Body of pancreas (tissue), 4 donors: ENCODE measurements around the gene TEX101. TPM values are rescaled to one million over a fixed set of nuclear protein-coding genes. Genes with fewer than 3 reads are reported as not detected.
A peak's percentile ranks its signal among the peaks of the same experiment; 100 is the strongest.

Source experiments
- ATAC-seq: fragments of 150-250 bp; one replicate; pipeline ENCODE4 v1.9.1; 2016
- DNase-seq, 4 donors: peaks; one replicate each; pipeline ENCODE4 v3.0.0-alpha.2; 2019
- H3K27ac ChIP-seq, 4 donors: fragments of 200-600 bp; sonication (generic); 1 replicate in 3 of 4; 2 replicates in 1 of 4; pipeline versions ENCODE4 v1.5.1 to v1.6.1; 2016 to 2019; ENCODE audit warnings: mild to moderate bottlenecking in 1 of 4, mixed read lengths in 1 of 4, moderate library complexity in 1 of 4
- H3K27me3 ChIP-seq, 2 donors: fragments of 200-600 bp; sonication (generic); one replicate each; pipeline ENCODE4 v1.6.0; 2016; ENCODE audit warnings: mild to moderate bottlenecking in 1 of 2
- H3K36me3 ChIP-seq, 2 donors: fragments of 200-600 bp; sonication (generic); replicated peaks in 1 of 2; 2 replicates each; pipeline ENCODE4 v1.5.1; 2016; ENCODE audit warnings: low read depth in 2 of 2; ENCODE audit not compliant: insufficient read depth in 1 of 2
- H3K4me1 ChIP-seq: fragments of 200-600 bp; sonication (generic); one replicate; pipeline ENCODE4 v1.6.0; 2016
- H3K4me3 ChIP-seq, 2 donors: fragments of 200-600 bp; sonication (generic); 1 replicate in 1 of 2; 2 replicates in 1 of 2; pipeline ENCODE4 v1.5.1; 2016 to 2019
- H3K9me3 ChIP-seq, 3 donors: fragments of 200-600 bp; sonication (generic); 1 replicate in 2 of 3; 2 replicates in 1 of 3; pipeline ENCODE4 v1.5.1; 2016
- POLR2A ChIP-seq, 3 donors: fragments of 450-650 bp; IDR thresholded peaks; one replicate each; pipeline ENCODE4 v1.6.1; 2016; ENCODE audit warnings: antibody characterized with exemption in 3 of 3, mild to moderate bottlenecking in 2 of 3
- WGBS, 2 donors: methylation state at CpG; one replicate each; pipeline ENCODE4 v1.1.5; 2017; 5-methylcytosine and 5-hydroxymethylcytosine counted together
- intact Hi-C: fragments of 100-400 bp; cut with DNase I; formaldehyde crosslinking; loops from one replicate; pipeline ENCODE4 v1.15.1; 2023
- total RNA-seq, 2 donors: library from RNA; depleted of rRNA; stranded (reverse); fragments of >200 nt; gene quantifications; one replicate each; pipeline ENCODE4 v1.1.0, GENCODE V29; 2016
- TF ChIP-seq, protein P1 (sequence below), 7 experiments: fragments of 450-650 bp in 4 of 7; fragments of 200-600 bp in 3 of 7; sonication (generic) in 3 of 7; IDR thresholded peaks; one replicate each; pipeline ENCODE4 v1.5.1; 2016 to 2019; ENCODE audit warnings: antibody characterized with exemption in 7 of 7

TEX101 gene
- total RNA-seq, 2 donors from 2014 or later: not detected

DNA sequence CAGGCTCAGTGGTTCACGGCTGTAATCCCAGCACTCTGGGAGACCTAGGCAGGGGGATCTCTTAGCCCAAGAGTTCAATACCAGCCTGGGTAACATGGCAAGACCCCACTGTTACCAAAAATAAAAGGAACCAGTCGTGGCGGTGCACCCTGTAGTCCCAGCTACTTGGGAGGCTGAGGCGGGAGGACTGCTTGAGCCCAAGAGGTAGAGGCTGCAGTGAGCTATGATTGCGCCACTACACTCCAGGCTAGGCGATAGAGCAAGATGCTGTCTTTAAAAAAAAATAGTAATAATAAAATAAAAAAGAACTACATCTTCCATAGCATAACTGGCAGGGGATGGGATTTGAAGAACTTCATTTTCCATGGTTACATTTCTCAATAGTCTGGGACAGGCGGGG lies 47.7 kb downstream of the TEX101 start:
- no peak overlapping the region for H3K4me3 ChIP-seq
- TF ChIP-seq, protein P1, sequence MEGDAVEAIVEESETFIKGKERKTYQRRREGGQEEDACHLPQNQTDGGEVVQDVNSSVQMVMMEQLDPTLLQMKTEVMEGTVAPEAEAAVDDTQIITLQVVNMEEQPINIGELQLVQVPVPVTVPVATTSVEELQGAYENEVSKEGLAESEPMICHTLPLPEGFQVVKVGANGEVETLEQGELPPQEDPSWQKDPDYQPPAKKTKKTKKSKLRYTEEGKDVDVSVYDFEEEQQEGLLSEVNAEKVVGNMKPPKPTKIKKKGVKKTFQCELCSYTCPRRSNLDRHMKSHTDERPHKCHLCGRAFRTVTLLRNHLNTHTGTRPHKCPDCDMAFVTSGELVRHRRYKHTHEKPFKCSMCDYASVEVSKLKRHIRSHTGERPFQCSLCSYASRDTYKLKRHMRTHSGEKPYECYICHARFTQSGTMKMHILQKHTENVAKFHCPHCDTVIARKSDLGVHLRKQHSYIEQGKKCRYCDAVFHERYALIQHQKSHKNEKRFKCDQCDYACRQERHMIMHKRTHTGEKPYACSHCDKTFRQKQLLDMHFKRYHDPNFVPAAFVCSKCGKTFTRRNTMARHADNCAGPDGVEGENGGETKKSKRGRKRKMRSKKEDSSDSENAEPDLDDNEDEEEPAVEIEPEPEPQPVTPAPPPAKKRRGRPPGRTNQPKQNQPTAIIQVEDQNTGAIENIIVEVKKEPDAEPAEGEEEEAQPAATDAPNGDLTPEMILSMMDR (IDR thresholded peaks at IDR 0.05): no peak
- TF ChIP-seq POLR2A (IDR thresholded peaks at IDR 0.05): no peak
- ATAC-seq (no peak), DNase-seq (no peak)
- H3K27me3 ChIP-seq: peaks cover 0 to 7% of the 10 kb centered on the region in 2 donors
- WGBS, 2 donors: 92% methylated on average over 6 to 7 of the region's 7 CpGs
- intact Hi-C loops: no loop called here
- peak overlapping the region in 1 of 4 donors; percentile 83 for H3K27ac ChIP-seq
- no peaks in the 10 kb centered on the region for H3K9me3 ChIP-seq
- H3K36me3 ChIP-seq: no peaks in the 10 kb centered on the region
- H3K4me1 ChIP-seq: peaks cover 15% of the 10 kb centered on the region

DNA sequence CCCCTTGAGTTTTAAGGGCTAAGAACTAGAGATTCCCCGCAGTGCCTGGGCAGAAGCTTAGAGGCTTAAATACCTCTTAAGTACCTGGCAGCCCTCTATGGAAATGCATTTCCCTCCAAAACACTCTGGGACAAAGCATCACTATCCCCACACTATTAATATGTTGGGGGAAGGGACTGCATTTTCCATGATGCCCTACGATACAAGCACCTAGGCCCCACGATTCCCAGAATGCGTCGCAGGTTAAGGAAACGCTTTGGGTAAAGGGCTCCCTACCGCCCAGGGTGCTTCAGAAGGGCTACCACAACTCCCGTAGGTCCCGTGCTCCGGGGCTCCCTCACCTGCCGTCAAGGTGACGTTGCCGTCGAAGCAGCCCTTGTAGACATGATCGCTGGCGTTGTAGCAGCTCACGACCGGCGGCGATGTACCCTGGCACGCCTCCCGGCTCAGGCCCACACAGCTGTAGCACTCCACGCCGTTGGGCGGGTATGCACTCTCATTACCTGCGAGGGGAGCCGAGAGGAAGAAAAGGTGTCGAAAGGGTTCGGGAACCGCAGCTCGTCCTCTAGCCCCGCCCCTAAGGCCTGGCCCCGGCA lies 48.2 kb downstream of the TEX101 start:
- ATAC-seq (no peak), DNase-seq (no peak)
- Histone ChIP-seq H3K9me3 (no peaks in the 10 kb centered on the region), H3K27me3 (peaks cover 0 to 7% of the 10 kb centered on the region in 2 donors), H3K4me1 (peaks cover 15% of the 10 kb centered on the region), H3K4me3 (peak overlapping the region in 1 of 2 donors; percentile 39), H3K27ac (peak overlapping the region in 2 of 4 donors; percentile 60 to 83), H3K36me3 (no peaks in the 10 kb centered on the region)
- 6 to 37% methylated on average over 12 to 33 of the region's 33 CpGs for WGBS, 2 donors
- TF ChIP-seq, protein P1 (IDR thresholded peaks at IDR 0.05): no peak
- TF ChIP-seq POLR2A (IDR thresholded peaks at IDR 0.05): peak in 2 of 3 donors; percentile 7 to 55
- intact Hi-C loops: no loop called here

DNA sequence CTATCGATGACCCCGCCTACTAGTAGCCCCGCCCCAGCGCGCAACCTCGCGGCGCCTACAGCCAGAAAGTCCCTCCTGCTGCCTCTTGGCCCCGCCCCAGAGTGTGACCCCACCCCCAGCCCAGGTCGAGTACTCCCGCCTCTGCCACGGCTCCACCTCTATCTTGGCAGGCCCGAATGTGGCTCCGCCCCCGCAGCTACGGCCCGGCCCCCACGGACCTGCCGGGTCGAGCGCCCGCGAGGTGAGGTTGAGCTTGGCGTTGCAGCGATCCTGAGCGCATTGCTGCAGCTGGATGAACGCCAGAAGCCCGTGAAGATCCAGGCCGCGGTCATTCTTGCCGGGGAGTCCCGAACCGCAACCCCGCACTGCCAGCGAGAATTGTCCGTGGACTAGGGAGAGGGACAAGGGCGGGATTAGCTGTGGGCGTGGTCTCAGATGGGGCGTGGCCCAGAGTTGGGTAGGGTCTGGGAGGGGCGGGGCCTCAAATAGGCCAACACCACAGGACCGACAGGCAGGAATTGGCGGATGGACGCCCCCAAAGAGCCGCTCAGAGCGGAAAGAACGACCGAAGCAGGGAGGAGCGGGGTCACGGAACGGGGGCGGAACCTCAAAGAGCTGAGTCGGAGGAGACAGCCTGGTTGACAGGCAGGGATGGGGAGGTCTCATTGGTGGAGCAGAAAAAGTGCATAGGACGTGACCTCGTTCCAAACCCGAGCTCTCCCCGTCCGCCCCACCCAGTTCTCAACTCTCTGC lies 48.9 kb downstream of the TEX101 start:
- TF ChIP-seq, protein P1 (IDR thresholded peaks at IDR 0.05): no peak
- peak in 2 of 3 donors; percentile 15 to 22 for TF ChIP-seq POLR2A (IDR thresholded peaks at IDR 0.05)
- peaks cover 0 to 7% of the 10 kb centered on the region in 2 donors for H3K27me3 ChIP-seq
- no peaks in the 10 kb centered on the region for H3K36me3 ChIP-seq
- peaks cover 15% of the 10 kb centered on the region for H3K4me1 ChIP-seq
- peak overlapping the region; percentile 32 to 39 for H3K4me3 ChIP-seq
- ATAC-seq (peak; percentile 97), DNase-seq (peak; percentile 98 to 100 (median 98))
- no peaks in the 10 kb centered on the region for H3K9me3 ChIP-seq
- WGBS, 2 donors: 0% methylated on average over 19 to 57 of the region's 57 CpGs
- H3K27ac ChIP-seq: peak overlapping the region; percentile 32 to 83 (median 62)
- intact Hi-C loops: no loop called here

DNA sequence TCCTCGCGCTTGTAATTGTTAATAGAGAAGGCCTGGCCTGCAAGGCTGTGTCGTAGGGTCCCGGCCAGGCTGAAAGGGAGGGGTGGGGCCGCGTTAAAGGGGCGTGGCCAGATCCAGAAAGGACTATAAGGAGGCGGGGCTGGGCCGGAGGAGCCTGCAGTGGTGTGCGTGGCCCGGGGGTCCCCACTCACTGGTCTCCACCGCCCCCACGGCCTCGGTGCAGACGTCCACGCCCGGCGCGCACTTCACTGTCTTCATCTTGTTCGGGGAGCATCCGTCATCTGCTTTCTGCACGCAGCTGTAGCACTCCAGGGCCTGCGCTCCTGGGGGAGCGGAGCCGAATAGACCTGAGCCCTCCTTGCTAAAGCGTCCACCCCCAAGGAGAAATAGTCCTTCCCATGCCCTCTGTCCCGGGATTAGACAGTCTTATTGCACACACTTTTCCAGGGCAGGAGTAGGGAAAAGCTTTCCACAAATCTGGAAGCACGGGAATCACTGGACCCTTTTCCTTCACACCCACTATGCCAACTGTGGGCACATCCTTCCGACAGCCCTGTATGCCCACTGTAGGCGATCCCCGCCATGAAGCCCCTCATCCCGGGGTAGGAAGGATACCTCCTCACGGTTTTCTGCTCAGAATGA lies 49.6 kb downstream of the TEX101 start:
- TF ChIP-seq POLR2A (IDR thresholded peaks at IDR 0.05): no peak
- TF ChIP-seq, protein P1 (IDR thresholded peaks at IDR 0.05): no peak
- H3K4me1 ChIP-seq: peaks cover 15% of the 10 kb centered on the region
- H3K36me3 ChIP-seq: no peaks in the 10 kb centered on the region
- intact Hi-C loops: no loop called here
- 10 to 41% methylated on average over 14 to 33 of the region's 33 CpGs for WGBS, 2 donors
- H3K9me3 ChIP-seq: no peaks in the 10 kb centered on the region
- peak; percentile 33 for ATAC-seq
- peak overlapping the region in 1 of 2 donors; percentile 39 for H3K4me3 ChIP-seq
- peak; percentile 66 to 77 (median 71) for DNase-seq
- peak overlapping the region in 3 of 4 donors; percentile 32 to 83 (median 60) for H3K27ac ChIP-seq
- peaks cover 0 to 7% of the 10 kb centered on the region in 2 donors for H3K27me3 ChIP-seq
